Testis (tissue), 2 donors: ENCODE measurements around the gene DMD.

ENCODE experiments used
- CTCF ChIP-seq, 3 experiments: fragments of 450-650 bp in 2 of 3; fragments of 200-600 bp in 1 of 3; sonication (generic) in 1 of 3; IDR thresholded peaks; one replicate each; pipeline ENCODE4 v1.5.1; 2016 to 2019; ENCODE audit warnings: antibody characterized with exemption in 3 of 3, mild to moderate bottlenecking in 2 of 3, moderate library complexity in 1 of 3
- POLR2A ChIP-seq: fragments of 450-650 bp; IDR thresholded peaks from one replicate; pipeline ENCODE4 v1.6.1; 2017; ENCODE audit warnings: antibody characterized with exemption, mild to moderate bottlenecking, moderate library complexity

GRCh38 chrX:31796624-31797023, 1414.7 kb downstream of the DMD start:
- TF ChIP-seq POLR2A (no peak), CTCF (IDR thresholded peaks at IDR 0.05) (no peak)
